Gastrocnemius medialis (tissue), 4 donors: ENCODE results near the gene CHRM4. TPM values are rescaled to one million over a fixed set of nuclear protein-coding genes. Genes with fewer than 3 reads are reported as not detected.
A peak's percentile ranks its signal among the peaks of the same experiment; 100 is the strongest.

Source experiments
- ATAC-seq, 2 donors: fragments of 150-250 bp; one replicate each; pipeline ENCODE4 v1.9.1; 2016
- DNase-seq, 2 donors: peaks; one replicate each; pipeline ENCODE4 v3.0.0-alpha.2; 2019
- H3K27ac ChIP-seq, 4 donors: fragments of 200-600 bp; sonication (generic); 1 replicate in 1 of 4; 2 replicates in 3 of 4; pipeline ENCODE4 v1.5.1; 2016 to 2018; ENCODE audit warnings: mild to moderate bottlenecking in 2 of 4, moderate library complexity in 1 of 4
- H3K27me3 ChIP-seq, 3 donors: fragments of 200-600 bp; sonication (generic) in 2 of 3; 1 replicate in 1 of 3; 2 replicates in 2 of 3; pipeline versions ENCODE4 v1.5.1 to v1.6.0; 2016 to 2019; ENCODE audit warnings: mild to moderate bottlenecking in 1 of 3, moderate library complexity in 1 of 3
- H3K36me3 ChIP-seq, 2 donors: fragments of 200-600 bp; sonication (generic) in 1 of 2; one replicate each; pipeline ENCODE4 v1.5.1; 2017 to 2018
- H3K4me1 ChIP-seq, 2 donors: fragments of 200-600 bp; sonication (generic) in 1 of 2; one replicate each; pipeline ENCODE4 v1.5.1; 2016 to 2017; ENCODE audit warnings: mild to moderate bottlenecking in 2 of 2
- H3K4me3 ChIP-seq, 4 donors: fragments of 200-600 bp; sonication (generic) in 3 of 4; 1 replicate in 1 of 4; 2 replicates in 3 of 4; pipeline ENCODE4 v1.5.1; 2016 to 2019; ENCODE audit warnings: mild to moderate bottlenecking in 2 of 4
- H3K9me3 ChIP-seq, 3 donors: fragments of 200-600 bp; sonication (generic) in 2 of 3; 1 replicate in 1 of 3; 2 replicates in 2 of 3; pipeline ENCODE4 v1.5.1; 2016 to 2019
- POLR2A ChIP-seq, 2 donors: fragments of 450-650 bp; IDR thresholded peaks; one replicate each; pipeline ENCODE4 v1.6.1; 2017; ENCODE audit warnings: antibody characterized with exemption in 2 of 2, mild to moderate bottlenecking in 2 of 2, moderate library complexity in 2 of 2
- in situ Hi-C, 4 donors: fragments of 200-750 bp; cut with MboI; loops; one replicate each; pipeline versions ENCODE4 v1.15.0 to v1.8.0; 2017; ENCODE audit warnings: low sequenced_read_pairs in 4 of 4
- intact Hi-C: fragments of 100-400 bp; cut with DNase I; formaldehyde crosslinking; loops from one replicate; pipeline ENCODE4 v1.15.1; 2023; ENCODE audit warnings: low total_unique reads
- total RNA-seq, 4 donors: library from RNA; depleted of rRNA; stranded (reverse); fragments of >200 nt; gene quantifications; one replicate each; pipeline versions ENCODE4 v1.1.0 to v1.2.3, GENCODE V29; 2016
- TF ChIP-seq, protein P1 (sequence below), 5 experiments: fragments of 450-650 bp in 3 of 5; fragments of 200-600 bp in 2 of 5; sonication (generic) in 2 of 5; IDR thresholded peaks in 4 of 5; conservative IDR thresholded peaks in 1 of 5; 1 replicate in 4 of 5; 2 replicates in 1 of 5; pipeline ENCODE4 v1.5.1; 2016 to 2019; ENCODE audit warnings: antibody characterized with exemption in 5 of 5, mild to moderate bottlenecking in 3 of 5, moderate library complexity in 3 of 5

Gene CHRM4
- total RNA-seq, 4 donors from 2014 or later: not detected

DNA sequence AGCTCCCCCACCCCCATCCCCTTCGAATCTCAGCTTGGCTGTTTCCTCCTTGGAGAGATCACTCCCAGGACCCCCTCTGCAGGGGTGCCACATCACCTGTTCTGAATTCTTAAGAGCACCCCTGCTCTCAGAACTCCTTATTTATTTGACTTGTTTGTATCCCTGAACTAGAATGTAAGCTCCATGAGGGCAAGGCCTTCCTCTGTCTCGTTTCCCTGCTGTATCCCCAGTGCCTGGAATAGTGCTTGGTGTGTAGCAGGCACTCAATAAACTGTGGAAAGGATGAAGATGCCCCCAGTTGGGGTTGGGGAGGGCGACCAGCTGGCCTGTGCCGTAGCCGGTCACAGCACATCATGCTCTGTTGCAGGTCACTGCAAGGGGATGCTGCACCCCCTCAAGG is 13.7 kb downstream of the CHRM4 start:
- TF ChIP-seq, protein P1, sequence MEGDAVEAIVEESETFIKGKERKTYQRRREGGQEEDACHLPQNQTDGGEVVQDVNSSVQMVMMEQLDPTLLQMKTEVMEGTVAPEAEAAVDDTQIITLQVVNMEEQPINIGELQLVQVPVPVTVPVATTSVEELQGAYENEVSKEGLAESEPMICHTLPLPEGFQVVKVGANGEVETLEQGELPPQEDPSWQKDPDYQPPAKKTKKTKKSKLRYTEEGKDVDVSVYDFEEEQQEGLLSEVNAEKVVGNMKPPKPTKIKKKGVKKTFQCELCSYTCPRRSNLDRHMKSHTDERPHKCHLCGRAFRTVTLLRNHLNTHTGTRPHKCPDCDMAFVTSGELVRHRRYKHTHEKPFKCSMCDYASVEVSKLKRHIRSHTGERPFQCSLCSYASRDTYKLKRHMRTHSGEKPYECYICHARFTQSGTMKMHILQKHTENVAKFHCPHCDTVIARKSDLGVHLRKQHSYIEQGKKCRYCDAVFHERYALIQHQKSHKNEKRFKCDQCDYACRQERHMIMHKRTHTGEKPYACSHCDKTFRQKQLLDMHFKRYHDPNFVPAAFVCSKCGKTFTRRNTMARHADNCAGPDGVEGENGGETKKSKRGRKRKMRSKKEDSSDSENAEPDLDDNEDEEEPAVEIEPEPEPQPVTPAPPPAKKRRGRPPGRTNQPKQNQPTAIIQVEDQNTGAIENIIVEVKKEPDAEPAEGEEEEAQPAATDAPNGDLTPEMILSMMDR (IDR thresholded peaks at IDR 0.05 in 4 of 5, conservative IDR thresholded peaks at IDR 0.05 in 1 of 5): no peak
- TF ChIP-seq POLR2A (IDR thresholded peaks at IDR 0.05): no peak
- no peak for DNase-seq
- peaks cover 0 to 22% (median 7%) of the 10 kb centered on the region in 3 donors for H3K27me3 ChIP-seq
- in situ Hi-C loops (no loop called here), intact Hi-C loops (no loop called here)
- H3K27ac ChIP-seq: no peak overlapping the region
- H3K36me3 ChIP-seq: peaks cover 0 to 58% of the 10 kb centered on the region in 2 donors
- H3K4me3 ChIP-seq: no peak overlapping the region
- no peak for ATAC-seq
- H3K4me1 ChIP-seq: peaks cover 6 to 19% of the 10 kb centered on the region in 2 donors
- H3K9me3 ChIP-seq: no peaks in the 10 kb centered on the region

DNA sequence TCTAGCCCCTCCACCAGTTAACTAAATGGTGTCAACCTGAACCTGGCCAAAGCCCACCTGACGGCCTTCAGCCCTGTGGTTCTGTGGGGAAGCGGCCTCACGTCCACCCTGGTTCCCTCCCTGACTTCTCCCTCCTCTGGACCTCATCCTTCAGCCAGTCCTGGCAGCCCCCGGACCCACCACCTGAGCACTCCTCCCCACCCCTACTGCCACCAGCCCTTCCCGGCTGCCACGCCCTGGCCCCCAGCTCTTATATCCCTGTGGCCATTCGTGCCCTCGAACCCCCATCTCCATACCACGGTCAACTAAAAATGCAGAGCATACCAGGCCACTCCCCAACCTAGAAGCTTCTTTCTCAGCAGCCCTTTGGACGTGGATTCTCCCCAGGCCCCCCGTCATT is 14.3 kb downstream of the CHRM4 start:
- peaks cover 4 to 17% of the 10 kb centered on the region in 2 donors for H3K4me1 ChIP-seq
- TF ChIP-seq, protein P1 (IDR thresholded peaks at IDR 0.05 in 4 of 5, conservative IDR thresholded peaks at IDR 0.05 in 1 of 5): no peak
- TF ChIP-seq POLR2A (IDR thresholded peaks at IDR 0.05): no peak
- peaks cover 0 to 17% (median 6%) of the 10 kb centered on the region in 3 donors for H3K27me3 ChIP-seq
- peak in 1 of 2 donors; percentile 17 for DNase-seq
- peaks cover 0 to 64% of the 10 kb centered on the region in 2 donors for H3K36me3 ChIP-seq
- H3K27ac ChIP-seq: no peak overlapping the region
- ATAC-seq: no peak
- no peak overlapping the region for H3K4me3 ChIP-seq
- in situ Hi-C loops: no loop called here
- no peaks in the 10 kb centered on the region for H3K9me3 ChIP-seq
- intact Hi-C loops: no loop called here

DNA sequence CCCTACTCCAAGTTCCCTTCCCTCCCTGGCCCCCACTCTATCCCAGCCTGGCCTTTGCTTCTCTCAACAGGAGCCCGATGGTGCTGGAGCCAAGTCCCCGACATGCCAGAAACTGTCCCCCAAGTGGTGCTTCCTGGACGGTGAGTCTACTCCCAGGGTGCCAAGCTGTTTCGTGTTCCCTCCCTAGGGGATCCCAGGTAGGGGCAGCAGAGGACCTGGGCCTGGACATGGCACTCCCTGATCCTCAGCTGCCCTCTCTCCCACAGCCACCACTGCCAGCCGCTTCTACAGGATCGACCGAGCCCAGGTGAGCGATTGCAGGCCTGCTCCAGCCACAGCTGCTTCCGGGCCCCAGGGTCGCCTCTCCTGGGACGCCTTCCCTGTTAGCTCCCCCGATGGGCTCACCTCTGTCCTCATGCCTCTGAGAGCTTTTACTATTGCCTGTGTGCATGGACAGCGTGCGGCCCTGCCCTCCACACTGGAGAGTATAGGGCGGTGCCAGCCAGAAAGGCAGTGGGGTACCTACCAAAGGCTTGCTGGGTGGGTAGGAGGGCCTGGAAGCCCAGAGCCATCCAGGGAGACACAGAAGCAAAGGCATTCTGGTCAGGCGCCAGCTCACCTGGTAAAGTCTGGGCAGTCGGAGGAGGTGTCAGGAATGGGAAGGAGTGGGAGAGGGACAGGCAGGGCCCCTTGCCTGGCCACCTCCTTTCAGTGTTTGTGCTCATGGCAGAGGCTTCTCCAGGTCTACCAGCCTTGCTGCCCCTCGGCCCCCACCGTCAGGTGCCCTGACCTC is 15.1 kb downstream of the CHRM4 start:
- peaks cover 0 to 10% (median 0%) of the 10 kb centered on the region in 3 donors for H3K27me3 ChIP-seq
- peaks cover 0 to 72% of the 10 kb centered on the region in 2 donors for H3K36me3 ChIP-seq
- DNase-seq (peak in 1 of 2 donors; percentile 21), ATAC-seq (no peak)
- no peaks in the 10 kb centered on the region for H3K9me3 ChIP-seq
- intact Hi-C loops (no loop called here), in situ Hi-C loops (no loop called here)
- no peak overlapping the region for H3K27ac ChIP-seq
- TF ChIP-seq POLR2A (IDR thresholded peaks at IDR 0.05): no peak
- TF ChIP-seq, protein P1 (IDR thresholded peaks at IDR 0.05 in 4 of 5, conservative IDR thresholded peaks at IDR 0.05 in 1 of 5): no peak
- peaks cover 0 to 10% of the 10 kb centered on the region in 2 donors for H3K4me1 ChIP-seq
- H3K4me3 ChIP-seq: no peak overlapping the region

DNA sequence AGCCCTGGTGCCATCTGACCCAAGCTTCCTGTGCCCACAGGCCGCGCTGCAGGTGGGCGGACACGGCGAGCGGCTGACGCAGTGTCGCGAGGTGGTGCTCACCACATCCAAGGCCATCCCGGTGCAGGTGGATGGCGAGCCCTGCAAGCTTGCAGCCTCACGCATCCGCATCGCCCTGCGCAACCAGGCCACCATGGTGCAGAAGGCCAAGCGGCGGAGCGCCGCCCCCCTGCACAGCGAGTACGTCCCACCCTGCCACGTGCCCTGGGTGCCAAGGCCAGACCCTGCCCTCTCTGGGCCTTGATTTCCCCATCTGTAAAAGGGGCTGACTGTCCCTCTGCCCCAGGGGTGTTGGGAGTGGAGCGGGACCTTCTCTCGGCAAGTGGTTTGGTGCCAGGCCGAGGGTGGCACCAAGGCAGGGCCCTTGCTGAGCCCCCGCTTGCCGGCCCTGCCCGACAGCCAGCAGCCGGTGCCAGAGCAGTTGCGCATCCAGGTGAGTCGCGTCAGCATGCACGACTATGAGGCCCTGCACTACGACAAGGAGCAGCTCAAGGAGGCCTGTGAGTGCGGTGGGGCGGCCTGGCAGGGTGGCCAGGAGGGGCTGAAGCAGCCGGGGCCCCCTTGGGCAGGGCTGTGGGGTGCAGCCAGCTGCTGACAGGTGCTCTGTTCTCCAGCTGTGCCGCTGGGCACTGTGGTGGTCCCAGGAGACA is 16.0 kb downstream of the CHRM4 start:
- peak in 1 of 2 donors; percentile 10 for DNase-seq
- TF ChIP-seq POLR2A (IDR thresholded peaks at IDR 0.05): no peak
- TF ChIP-seq, protein P1 (IDR thresholded peaks at IDR 0.05 in 4 of 5, conservative IDR thresholded peaks at IDR 0.05 in 1 of 5): no peak
- ATAC-seq: no peak

More for the DNA sequence above, 16.0 kb downstream of the CHRM4 start:
- intact Hi-C loops: no loop called here
- Histone ChIP-seq H3K27ac (no peak overlapping the region), H3K9me3 (no peaks in the 10 kb centered on the region), H3K4me1 (peaks cover 0 to 5% of the 10 kb centered on the region in 2 donors), H3K27me3 (peaks cover 0 to 3% (median 0%) of the 10 kb centered on the region in 3 donors), H3K4me3 (no peak overlapping the region), H3K36me3 (peaks cover 0 to 81% of the 10 kb centered on the region in 2 donors)
- in situ Hi-C loops: no loop called here
